ENCODE data around the gene MSL1.

MSL1 gene

DNA sequence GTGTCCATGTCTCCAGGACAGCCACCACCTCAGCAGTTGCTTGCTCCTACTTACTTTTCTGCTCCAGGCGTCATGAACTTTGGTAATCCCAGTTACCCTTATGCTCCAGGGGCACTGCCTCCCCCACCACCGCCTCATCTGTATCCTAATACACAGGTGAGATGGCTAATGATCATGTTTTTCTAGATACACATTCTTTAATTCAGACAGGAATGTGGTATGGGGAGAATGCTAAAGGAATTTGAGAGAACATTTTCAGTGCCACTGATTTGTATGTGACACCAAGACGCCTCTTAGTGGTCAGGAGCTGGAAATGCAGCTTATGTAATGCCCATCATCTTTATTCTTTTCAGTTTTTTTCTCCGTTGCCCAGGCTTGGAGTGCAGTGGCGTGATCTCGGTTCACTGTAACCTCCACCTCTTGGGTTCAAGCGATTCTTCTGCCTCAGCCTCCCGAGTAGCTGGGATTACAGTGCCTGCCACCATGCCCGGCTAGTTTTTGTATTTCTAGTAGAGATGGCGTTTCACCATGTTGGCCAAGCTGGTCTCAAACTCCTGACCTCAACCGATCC is 46.6 kb downstream of the MSL1 start:
- Mint-ChIP-seq H3K4me3 (no peak overlapping the region), H3K27ac (peak overlapping the region in 1 of 2 donors; percentile 43), H3K27me3 (no peaks in the 10 kb centered on the region), H3K9me3 (no peaks in the 10 kb centered on the region), H3K4me1 (peaks cover 10% of the 10 kb centered on the region)
- DNase-seq (peak in 1 of 2 donors; percentile 30), ATAC-seq (peak; percentile 60)

DNA sequence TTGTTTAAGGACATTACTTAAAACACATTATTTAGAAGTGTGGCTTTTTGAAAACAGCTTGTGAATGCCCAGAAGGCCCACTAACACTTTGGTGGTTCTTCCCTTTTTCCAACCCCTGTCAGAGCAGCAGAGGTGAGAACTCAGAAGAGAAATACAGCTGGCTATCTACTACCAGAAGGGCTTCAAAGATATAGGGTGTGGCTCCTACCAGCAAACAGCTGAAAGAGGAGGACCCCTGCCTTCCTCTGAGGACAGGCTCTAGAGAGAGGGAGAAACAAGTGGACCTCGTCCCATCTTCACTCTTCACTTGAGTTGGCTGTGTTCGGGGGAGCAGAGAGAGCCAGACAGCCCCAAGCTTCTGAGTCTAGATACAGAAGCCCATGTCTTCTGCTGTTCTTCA is 48.6 kb downstream of the MSL1 start:
- no peaks in the 10 kb centered on the region for H3K9me3 Mint-ChIP-seq
- no peak overlapping the region for H3K27ac Mint-ChIP-seq
- H3K27me3 Mint-ChIP-seq = no peaks in the 10 kb centered on the region
- ATAC-seq = no peak
- peaks cover 10% of the 10 kb centered on the region for H3K4me1 Mint-ChIP-seq
- DNase-seq = no peak
- no peak overlapping the region for H3K4me3 Mint-ChIP-seq

GRCh38 chr17:40171750-40172149 is 50.0 kb downstream of the MSL1 start:
- H3K4me3 Mint-ChIP-seq = no peak overlapping the region
- H3K9me3 Mint-ChIP-seq = no peaks in the 10 kb centered on the region
- H3K4me1 Mint-ChIP-seq = peaks cover 20% of the 10 kb centered on the region
- no peak for DNase-seq
- peak overlapping the region in 1 of 2 donors; percentile 36 for H3K27ac Mint-ChIP-seq
- H3K27me3 Mint-ChIP-seq = no peaks in the 10 kb centered on the region
- no peak for ATAC-seq

DNA sequence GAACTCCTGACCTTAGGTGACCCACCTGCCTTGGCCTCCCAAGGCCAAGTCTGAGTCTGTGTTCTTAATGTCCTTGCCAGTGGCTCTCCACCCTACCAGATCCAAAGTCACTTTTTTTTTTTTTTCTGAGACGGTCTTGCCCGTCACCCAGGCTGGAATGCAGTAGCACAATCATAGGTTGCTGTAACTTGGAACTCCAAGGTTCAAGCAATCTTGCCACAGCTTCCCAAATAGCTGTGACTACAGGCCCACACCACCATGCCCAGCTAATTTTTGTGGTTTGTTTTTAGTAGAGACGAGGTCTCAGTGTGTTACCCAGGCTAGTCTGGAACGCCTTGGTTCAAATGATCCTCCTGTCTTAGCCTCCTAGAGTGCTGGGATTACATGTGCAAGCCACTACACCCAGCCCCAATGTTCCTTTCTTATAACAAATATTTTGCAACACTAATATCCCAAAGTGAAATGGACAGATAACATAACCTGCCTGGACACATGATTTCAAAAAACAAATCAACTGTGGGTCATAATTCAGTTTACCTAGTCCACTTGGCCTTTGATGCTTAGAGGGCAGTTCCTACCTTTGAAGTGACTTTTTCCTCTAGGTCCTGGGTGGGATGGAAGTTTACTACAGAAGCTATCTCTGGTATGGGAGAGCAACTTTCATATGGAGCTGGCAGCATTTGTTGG is 51.5 kb downstream of the MSL1 start:
- no peak overlapping the region for H3K4me3 Mint-ChIP-seq
- ATAC-seq (no peak), DNase-seq (no peak)
- H3K4me1 Mint-ChIP-seq = peaks cover 26% of the 10 kb centered on the region
- H3K9me3 Mint-ChIP-seq = no peaks in the 10 kb centered on the region
- no peak overlapping the region for H3K27ac Mint-ChIP-seq
- peaks cover under 1% of the 10 kb centered on the region for H3K27me3 Mint-ChIP-seq

GRCh38 chr17:40173778-40174135 is 52.0 kb downstream of the MSL1 start:
- Mint-ChIP-seq H3K9me3 (no peaks in the 10 kb centered on the region), H3K4me3 (no peak overlapping the region), H3K4me1 (peaks cover 26% of the 10 kb centered on the region), H3K27me3 (peaks cover 5% of the 10 kb centered on the region), H3K27ac (no peak overlapping the region)
- ATAC-seq (no peak), DNase-seq (no peak)

DNA sequence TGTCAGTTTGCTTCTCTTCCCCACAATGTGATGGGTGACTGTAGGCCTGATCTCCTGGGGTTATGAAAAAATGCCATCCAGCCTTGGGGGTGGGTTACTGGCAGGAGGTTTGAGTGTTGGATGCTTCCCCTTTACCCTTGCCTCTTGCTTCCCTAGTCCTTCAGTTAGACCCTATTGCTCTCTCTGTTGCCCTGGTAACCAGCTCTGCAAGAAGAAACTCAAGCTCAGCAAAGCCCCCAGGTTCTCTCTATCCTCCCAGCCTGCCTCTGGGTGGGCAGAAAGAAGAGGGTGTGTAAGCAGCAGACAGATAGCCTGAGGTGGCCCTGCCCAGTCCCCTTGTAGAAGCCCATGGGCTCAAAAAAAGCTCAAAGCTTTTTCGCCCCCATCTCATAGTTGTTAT is 52.7 kb downstream of the MSL1 start:
- Mint-ChIP-seq H3K27me3 (peaks cover 7% of the 10 kb centered on the region), H3K27ac (no peak overlapping the region), H3K4me3 (no peak overlapping the region), H3K4me1 (peaks cover 25% of the 10 kb centered on the region), H3K9me3 (no peaks in the 10 kb centered on the region)
- DNase-seq (no peak), ATAC-seq (no peak)

- peaks cover 7% of the 10 kb centered on the region for H3K27me3 Mint-ChIP-seq
- H3K4me1 Mint-ChIP-seq = peaks cover 25% of the 10 kb centered on the region
- no peaks in the 10 kb centered on the region for H3K9me3 Mint-ChIP-seq
- DNase-seq (no peak), ATAC-seq (no peak)
- H3K4me3 Mint-ChIP-seq = peak overlapping the region in 1 of 2 donors; percentile 64
- peak overlapping the region in 1 of 2 donors; percentile 21 for H3K27ac Mint-ChIP-seq
These were observed 54.4 kb downstream of the MSL1 start for GRCh38 chr17:40175928-40176753.

GRCh38 chr17:40176754-40177110 is 55.0 kb downstream of the MSL1 start:
- Mint-ChIP-seq H3K4me3 (peak overlapping the region; percentile 64 to 72), H3K9me3 (no peaks in the 10 kb centered on the region), H3K27me3 (peaks cover 7% of the 10 kb centered on the region), H3K27ac (peak overlapping the region in 1 of 2 donors; percentile 21), H3K4me1 (peaks cover 25% of the 10 kb centered on the region)
- DNase-seq (no peak), ATAC-seq (peak; percentile 4)

GRCh38 chr17:40177275-40177874 is 55.6 kb downstream of the MSL1 start, which contains the start of gene RAPGEFL1:
TSS of gene RAPGEFL1 (plus strand) at chr17:40177470. CDS start at chr17:40177862, 392 bp downstream.
- ATAC-seq (peak; percentile 93), DNase-seq (peak; percentile 66 to 73)
- peak within 1 kb of the TSS; percentile 21 to 27 for H3K27ac Mint-ChIP-seq
- H3K9me3 Mint-ChIP-seq = no peaks in the 10 kb centered on the region
- H3K27me3 Mint-ChIP-seq = peaks cover 7% of the 10 kb centered on the region
- peaks cover 25% of the 10 kb centered on the region for H3K4me1 Mint-ChIP-seq
- H3K4me3 Mint-ChIP-seq = peak within 1 kb of the TSS; percentile 64 to 72

DNA sequence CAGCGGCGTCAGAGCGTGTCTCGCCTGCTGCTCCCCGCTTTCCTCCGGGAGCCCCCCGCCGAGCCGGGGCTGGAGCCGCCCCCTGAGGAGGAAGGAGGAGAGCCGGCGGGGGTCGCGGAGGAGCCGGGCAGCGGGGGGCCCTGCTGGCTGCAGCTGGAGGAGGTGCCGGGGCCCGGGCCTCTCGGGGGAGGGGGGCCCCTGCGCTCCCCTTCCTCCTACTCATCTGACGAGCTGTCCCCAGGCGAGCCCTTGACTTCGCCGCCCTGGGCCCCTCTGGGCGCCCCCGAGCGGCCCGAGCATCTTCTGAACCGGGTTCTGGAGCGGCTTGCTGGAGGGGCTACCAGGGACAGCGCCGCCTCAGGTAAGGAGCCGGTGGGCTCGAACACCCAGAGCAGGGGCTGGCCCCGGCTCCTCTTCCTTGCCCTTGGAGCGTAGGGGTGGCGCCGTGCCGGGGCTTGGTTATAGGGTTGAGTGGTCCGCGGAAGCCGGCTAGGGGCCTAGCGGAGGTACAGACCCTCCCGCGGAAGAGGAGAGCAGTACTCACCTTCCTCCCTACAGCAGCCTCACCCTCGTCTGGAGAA is 56.3 kb downstream of the MSL1 start:
- Mint-ChIP-seq H3K4me1 (peaks cover 25% of the 10 kb centered on the region), H3K9me3 (no peaks in the 10 kb centered on the region), H3K27me3 (peaks cover 7% of the 10 kb centered on the region), H3K27ac (peak overlapping the region in 1 of 2 donors; percentile 27), H3K4me3 (peak overlapping the region; percentile 33 to 72)
- no peak for DNase-seq
- peak; percentile 7 for ATAC-seq

DNA sequence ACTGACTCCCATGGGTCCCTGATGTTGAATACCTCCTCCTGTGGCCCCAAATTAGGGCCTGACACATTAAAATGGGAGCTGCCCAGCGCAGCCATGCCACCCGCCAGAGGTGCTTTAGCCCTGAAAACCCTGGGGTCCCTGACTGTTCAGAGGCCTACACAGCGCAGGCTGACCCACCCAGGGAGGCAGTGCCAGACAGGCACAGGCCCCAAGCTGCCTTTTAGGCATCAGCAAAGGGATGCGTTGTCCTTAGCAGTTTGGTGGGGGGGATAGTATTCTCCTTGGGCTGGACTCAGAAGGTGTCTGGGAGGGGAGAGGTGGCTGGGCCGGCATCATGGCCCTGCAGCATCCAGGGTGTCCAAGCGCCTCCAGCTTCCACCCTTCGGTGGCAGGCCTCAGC is 56.9 kb downstream of the MSL1 start:
- H3K27ac Mint-ChIP-seq = no peak overlapping the region
- peak overlapping the region; percentile 33 to 65 for H3K4me3 Mint-ChIP-seq
- H3K9me3 Mint-ChIP-seq = no peaks in the 10 kb centered on the region
- H3K4me1 Mint-ChIP-seq = peaks cover 25% of the 10 kb centered on the region
- DNase-seq = no peak
- ATAC-seq = no peak
- peaks cover 7% of the 10 kb centered on the region for H3K27me3 Mint-ChIP-seq

DNA sequence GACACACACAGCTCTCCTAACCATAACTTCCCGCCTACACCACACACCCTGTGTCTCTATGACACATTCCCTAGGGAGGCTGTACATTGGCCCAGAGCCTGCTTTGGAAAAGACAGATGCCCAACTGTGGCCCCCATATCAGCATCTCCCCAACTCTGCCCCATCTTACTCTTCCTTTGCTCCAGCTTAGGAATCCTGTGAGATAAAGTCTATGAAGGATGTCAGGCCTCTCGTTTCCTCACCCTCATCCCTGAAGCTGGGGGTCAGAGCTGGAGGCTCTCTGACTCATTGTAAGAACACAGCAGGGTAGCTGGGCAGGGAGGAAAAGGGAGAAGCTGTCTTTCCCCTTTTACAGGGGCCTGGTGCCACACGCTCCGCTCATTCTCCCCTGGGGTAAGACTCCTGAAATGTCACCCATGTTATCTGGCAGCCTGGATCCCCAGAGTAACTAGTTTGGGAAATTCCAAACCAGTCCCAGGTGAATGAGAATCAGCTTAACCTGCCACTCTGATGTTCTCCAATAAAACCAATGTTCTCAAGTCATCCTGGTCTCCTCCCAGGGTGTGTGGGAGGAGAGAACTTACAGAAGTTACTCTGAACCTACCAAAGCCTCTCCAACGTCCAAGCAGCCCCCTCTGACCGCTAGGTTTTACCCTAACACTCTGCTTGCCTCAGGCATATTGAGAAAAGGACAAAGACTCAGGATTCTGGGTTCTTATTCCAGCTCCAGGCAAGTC is 58.3 kb downstream of the MSL1 start:
- H3K9me3 Mint-ChIP-seq = no peaks in the 10 kb centered on the region
- no peak overlapping the region for H3K4me3 Mint-ChIP-seq
- ATAC-seq (no peak), DNase-seq (no peak)
- peaks cover 25% of the 10 kb centered on the region for H3K4me1 Mint-ChIP-seq
- H3K27me3 Mint-ChIP-seq = peaks cover 7% of the 10 kb centered on the region
- peak overlapping the region in 1 of 2 donors; percentile 85 for H3K27ac Mint-ChIP-seq

DNA sequence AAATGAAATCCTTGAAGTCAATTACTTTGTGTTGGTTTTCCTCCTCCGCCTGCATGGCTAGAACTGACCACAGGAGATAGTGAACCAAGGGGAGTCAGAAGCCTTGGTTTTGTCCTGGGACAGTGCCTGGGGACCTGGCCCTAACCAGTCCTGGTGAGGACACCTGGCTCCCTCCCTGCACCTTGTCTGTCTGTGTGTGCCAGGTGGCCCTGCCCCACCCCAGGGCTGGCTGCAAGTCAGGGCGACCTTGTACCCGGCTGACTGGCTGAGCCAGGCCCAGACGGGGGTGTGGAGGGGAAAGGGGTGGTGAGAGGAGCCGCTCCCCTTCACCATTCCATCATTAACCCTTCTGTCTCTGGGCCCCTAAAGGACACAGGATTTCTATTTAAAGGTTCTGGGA is 58.9 kb downstream of the MSL1 start:
- H3K9me3 Mint-ChIP-seq = no peaks in the 10 kb centered on the region
- H3K4me3 Mint-ChIP-seq = no peak overlapping the region
- H3K27me3 Mint-ChIP-seq = peaks cover 7% of the 10 kb centered on the region
- H3K27ac Mint-ChIP-seq = no peak overlapping the region
- ATAC-seq = no peak
- peaks cover 25% of the 10 kb centered on the region for H3K4me1 Mint-ChIP-seq
- DNase-seq = no peak

GRCh38 chr17:40181205-40181604 is 59.4 kb downstream of the MSL1 start:
- Mint-ChIP-seq H3K4me1 (peaks cover 20% of the 10 kb centered on the region), H3K27me3 (peaks cover 7% of the 10 kb centered on the region), H3K9me3 (no peaks in the 10 kb centered on the region)

DNA sequence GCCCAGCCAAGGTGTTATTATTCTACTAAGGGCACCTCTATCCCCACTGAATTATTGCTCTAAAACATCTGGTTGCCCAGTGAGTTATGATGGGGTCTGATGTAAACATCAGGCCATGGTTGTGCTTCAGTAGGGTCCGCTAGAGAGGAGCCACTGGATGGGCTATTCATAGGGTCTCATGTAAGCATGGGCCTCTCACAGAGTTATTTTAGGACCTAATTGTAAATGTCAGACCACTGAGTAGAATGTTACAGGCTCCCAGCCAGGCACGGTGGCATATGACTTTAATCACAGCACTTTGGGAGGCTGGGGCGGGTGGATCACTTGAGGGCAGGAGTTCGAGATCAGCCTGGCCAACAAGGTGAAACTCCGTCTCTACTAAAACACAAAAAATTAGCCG is 60.8 kb downstream of the MSL1 start:
- DNase-seq (no peak), ATAC-seq (no peak)
- H3K9me3 Mint-ChIP-seq = no peaks in the 10 kb centered on the region
- H3K4me1 Mint-ChIP-seq = peaks cover 7% of the 10 kb centered on the region
- H3K27me3 Mint-ChIP-seq = peaks cover 7% of the 10 kb centered on the region
- no peak overlapping the region for H3K4me3 Mint-ChIP-seq
- H3K27ac Mint-ChIP-seq = peak overlapping the region in 1 of 2 donors; percentile 27

More at GRCh38 chr17:40181205-40181604, 59.4 kb downstream of the MSL1 start:
- no peak for ATAC-seq
- no peak overlapping the region for H3K4me3 Mint-ChIP-seq
- H3K27ac Mint-ChIP-seq = no peak overlapping the region
- no peak for DNase-seq
